Cerebellar cortex (tissue), 1 donor: ENCODE measurements around the gene SOCS4.

ENCODE experiments used
- DNase-seq: peaks from one replicate; pipeline ENCODE4 v3.0.0-alpha.2; 2015; ENCODE audit warnings: low spot score

The SOCS4 gene

DNA sequence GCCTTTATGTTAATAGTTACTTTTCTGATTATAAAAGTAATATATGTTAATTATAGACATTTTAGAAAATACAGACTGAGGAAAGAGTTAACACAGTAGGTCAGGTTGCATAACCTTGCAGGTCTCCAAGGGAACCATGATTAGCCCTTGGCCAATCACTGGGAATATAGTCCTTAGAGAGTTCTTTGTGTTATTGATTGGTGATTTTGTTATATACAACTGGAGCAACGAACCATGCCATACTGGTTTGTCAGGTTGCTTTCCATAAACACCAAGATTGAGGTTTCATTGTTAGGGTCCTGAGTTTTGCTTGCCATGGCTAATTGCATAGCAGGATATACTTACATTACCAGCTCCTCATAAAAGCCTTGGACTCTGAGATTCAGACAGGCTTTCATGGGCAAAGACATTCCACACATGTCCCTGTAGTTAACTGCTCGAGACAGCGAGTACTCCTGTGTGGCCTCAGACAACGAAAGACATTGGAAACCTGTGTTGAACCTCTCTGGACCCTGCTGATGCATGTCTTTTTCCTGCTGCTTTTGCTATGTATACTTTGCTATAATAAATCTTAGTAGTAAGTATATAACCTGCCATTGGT lies 58.1 kb downstream of the SOCS4 start:
- DNase-seq: no peak

DNA sequence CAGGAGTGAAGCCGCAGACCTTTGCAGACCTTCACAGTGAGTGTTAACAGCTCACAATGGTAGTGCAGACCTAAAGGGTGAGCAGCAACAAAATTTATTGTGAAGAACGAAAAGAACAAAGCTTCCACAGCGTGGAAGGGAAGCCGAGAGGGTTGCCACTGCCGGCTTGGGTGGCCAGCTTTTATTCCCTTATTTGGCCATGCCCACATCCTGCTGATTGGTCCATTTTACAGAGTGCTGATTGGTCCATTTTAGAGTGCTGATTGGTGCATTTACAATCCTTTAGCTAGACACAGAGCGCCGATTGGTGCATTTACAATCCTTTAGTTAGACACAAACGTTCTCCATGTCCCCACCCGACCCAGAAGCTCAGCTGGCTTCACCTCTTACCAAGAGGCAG lies 59.9 kb downstream of the SOCS4 start:
- no peak for DNase-seq

DNA sequence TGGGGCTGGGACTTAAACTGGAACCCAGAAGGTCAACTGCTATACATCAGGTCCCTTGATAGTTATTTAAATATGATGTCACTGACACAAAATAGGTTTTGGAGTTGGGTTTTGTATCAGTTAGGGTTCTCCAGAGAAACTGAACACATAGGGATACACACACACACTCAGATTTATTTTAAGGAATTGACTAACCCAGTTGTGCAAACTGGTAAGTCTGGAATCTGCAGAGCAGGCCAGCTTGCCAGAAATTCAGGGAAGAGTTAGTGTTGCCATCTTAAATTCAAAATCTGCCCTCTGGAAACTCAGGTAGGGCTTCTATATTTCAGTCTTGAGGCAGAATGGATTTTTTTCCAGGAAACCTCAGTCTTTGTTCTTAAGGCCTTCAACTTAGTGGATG lies 61.3 kb downstream of the SOCS4 start:
- DNase-seq: no peak

DNA sequence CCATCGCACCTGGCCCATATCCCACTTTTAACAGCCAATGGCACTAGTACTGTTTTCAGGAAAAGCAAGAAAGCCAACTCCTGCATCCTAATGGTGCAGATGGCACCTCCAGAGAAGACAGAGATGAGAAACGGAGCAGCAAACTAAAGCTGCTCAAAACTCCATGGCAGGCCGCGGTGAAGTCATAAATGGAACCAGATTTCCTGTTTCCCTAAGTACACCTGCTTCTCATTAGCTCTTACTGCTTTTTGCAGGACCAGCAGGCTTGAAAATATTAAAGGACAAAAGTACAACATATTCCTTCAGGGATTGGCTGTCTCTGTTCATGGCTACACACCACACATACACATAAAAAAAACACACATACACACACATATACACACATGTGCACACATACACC lies 65.3 kb downstream of the SOCS4 start:
- DNase-seq: no peak

DNA sequence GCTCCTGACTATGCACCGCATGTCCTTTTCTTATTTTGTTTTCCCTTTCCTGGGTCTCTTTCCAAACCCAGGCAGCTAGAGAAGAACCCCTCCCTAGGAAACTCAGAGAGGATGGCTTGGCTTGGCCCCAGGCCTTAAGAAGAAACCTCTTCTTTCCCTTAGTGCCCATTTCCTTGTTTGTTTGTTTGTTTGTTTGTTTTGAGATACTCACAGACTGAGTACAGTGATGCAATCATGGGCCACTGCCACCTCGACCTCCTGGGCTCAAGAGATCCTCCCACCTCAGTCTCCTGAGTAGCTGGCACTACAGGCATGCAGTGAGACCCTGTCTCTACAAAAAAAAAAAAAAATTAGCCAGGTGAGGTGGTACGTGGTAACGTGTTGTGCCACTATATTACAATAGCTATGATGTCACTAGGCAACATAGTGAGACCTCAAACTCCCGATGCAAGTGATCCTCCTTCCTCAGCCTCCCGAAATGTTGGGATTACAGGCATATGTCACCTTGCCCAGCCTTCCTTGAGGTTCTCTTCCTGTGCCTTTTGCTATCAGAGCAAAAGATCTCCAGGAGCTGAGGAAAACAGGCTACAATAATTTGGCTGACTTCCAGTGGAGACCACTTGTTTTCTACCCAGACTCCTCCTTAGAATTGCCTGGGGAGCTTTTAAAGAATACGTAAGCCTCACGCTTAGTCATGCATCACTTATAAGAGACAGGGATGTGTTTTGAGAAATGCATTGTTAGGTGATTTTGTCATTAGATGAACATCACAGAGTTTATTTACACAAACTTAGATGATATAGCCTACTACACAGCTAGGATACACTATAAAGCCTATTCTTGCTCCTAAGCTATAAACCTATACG lies 67.5 kb downstream of the SOCS4 start:
- no peak for DNase-seq

DNA sequence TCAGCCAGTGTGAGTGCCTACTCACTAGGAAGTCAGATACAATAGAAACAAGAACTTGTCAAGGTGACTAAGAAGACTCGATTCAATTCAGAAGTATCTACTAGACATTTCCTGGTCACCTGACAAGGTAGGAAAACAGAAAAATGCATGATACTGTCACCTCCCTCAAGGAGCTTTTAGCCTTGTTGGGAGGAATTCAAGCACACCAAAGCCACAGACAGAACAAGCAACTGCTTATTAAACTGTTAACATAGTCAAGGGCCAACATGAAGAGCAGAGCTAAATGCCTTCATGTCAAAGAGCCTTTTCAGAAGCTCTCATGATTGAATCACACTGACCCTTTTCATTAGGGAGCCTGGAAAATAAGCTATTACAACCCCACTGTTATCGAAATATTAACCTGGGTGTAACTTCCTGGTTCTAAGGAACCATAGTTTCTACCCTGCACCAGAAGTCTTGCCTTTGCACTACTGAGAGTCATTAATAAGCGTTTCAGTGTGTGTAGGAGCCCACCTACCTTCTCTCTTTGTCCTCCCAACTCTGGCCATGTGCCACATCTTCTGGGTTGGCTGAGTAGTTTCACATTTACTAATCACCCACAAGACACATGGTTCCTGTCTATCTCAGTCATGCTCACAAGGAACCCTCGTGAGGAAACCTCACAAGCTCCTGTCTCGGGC lies 71.0 kb downstream of the SOCS4 start:
- DNase-seq: no peak

DNA sequence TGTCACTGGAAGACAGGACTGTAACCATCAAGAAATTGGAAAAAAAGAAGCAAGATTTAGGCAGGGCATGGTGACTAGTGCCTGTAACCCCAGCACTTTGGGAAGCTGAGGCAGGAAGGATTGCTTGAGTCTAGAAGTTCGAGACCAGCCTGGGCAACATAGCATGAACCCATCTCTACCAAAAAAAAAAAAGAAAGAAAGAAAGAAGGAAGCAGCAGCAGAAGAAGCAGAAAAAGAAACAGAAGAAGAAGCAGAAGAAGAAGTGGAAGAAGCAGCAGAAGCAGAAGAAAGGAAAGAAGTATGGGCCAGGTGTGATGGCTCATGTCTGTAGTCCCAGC lies 71.5 kb downstream of the SOCS4 start:
- no peak for DNase-seq
